Kidney capillary endothelial cell (primary cell): Measurements from ENCODE around the gene GFOD2.

Source experiments
- DNase-seq: peaks from one replicate; pipeline ENCODE4 v3.0.0-alpha.2; 2018; ENCODE audit warnings: low spot score

GFOD2 gene

GRCh38 chr16:67637625-67638024, 81.5 kb downstream of the GFOD2 start:
- DNase-seq: no peak

GRCh38 chr16:67636713-67637112, 82.4 kb downstream of the GFOD2 start:
- no peak for DNase-seq

- DNase-seq: no peak
These were observed 86.5 kb downstream of the GFOD2 start for GRCh38 chr16:67632415-67633172.

- no peak for DNase-seq
These were observed 90.9 kb downstream of the GFOD2 start for GRCh38 chr16:67628216-67628615.
